Measurements from ENCODE around the gene ATG9B.

Gene ATG9B

GRCh38 chr7:150979713-150980390 is 44.4 kb downstream of the ATG9B start:
- H3K4me1 ChIP-seq (ENCODE audit: control insufficient read depth, insufficient read depth, low read length) = no peaks in the 10 kb centered on the region; the same call in 1 of the 2 replicates
- H3K27ac ChIP-seq (ENCODE audit: extremely low read depth, low read depth, low read length) = no peak overlapping the region
- TF ChIP-seq OVOL3 (tag by site-specific recombination; IDR thresholded peaks at IDR 0.05) (no peak), ZBTB10 (tag by site-specific recombination; IDR thresholded peaks at IDR 0.05) (no peak), PATZ1 (tag by site-specific recombination; IDR thresholded peaks at IDR 0.05) (peak; percentile 22; the same call in 1 of the 2 replicates), EGR2 (tag by site-specific recombination; IDR thresholded peaks at IDR 0.05; ENCODE audit: low read depth) (peak; percentile 64), ZFHX2 (tag by site-specific recombination; conservative IDR thresholded peaks at IDR 0.05) (peak; percentile 58; the same call in 1 of the 2 replicates), KLF10 (tag by site-specific recombination; IDR thresholded peaks at IDR 0.05) (peak; percentile 70)
- POLR2A ChIA-PET = interaction anchor here (0.8 to 1.3 kb wide), 3 partner anchors 11 to 105 kb away, joined by 3 read pairs; no protein-coding TSS in a partner anchor
- no peaks in the 10 kb centered on the region for H3K9me3 ChIP-seq (ENCODE audit: control insufficient read depth, insufficient read depth, low read depth, low read length)
- H3K36me3 ChIP-seq (ENCODE audit: control insufficient read depth in 2 of 2, insufficient read depth in 1 of 2, low read length in 2 of 2) = no peaks in the 10 kb centered on the region
- no peak overlapping the region for H3K4me3 ChIP-seq (ENCODE audit: low read depth, low read length)
- CTCF ChIA-PET = interaction anchor here (0.7 to 2.8 kb wide), 8 partner anchors 9 to 693 kb away, joined by 3 to 19 read pairs (median 4); no protein-coding TSS in a partner anchor

- POLR2A ChIA-PET = interaction anchor here (0.7 to 1.2 kb wide), 5 partner anchors 13 to 1388 kb away, joined by 3 to 6 read pairs (median 4); partner anchors contain the start of gene ABCB8
- CTCF ChIA-PET = interaction anchor here (0.6 to 2.8 kb wide), 5 partner anchors 13 to 132 kb away, joined by 3 to 19 read pairs (median 4); no protein-coding TSS in a partner anchor
- Histone ChIP-seq H3K4me1 (ENCODE audit: control insufficient read depth, insufficient read depth, low read length) (no peaks in the 10 kb centered on the region; the same call in 1 of the 2 replicates), H3K36me3 (ENCODE audit: control insufficient read depth in 2 of 2, insufficient read depth in 1 of 2, low read length in 2 of 2) (no peaks in the 10 kb centered on the region), H3K9me3 (ENCODE audit: control insufficient read depth, insufficient read depth, low read depth, low read length) (no peaks in the 10 kb centered on the region), H3K27ac (ENCODE audit: extremely low read depth, low read depth, low read length) (no peak within 1 kb of the TSS; the same call in 1 of the 2 replicates), H3K4me3 (ENCODE audit: low read depth, low read length) (peak within 1 kb of the TSS; percentile 32)
- TF ChIP-seq ZNF10 (tag by site-specific recombination; IDR thresholded peaks at IDR 0.05) = no peak
- no peak for TF ChIP-seq ZNF560 (tag by site-specific recombination; IDR thresholded peaks at IDR 0.05; ENCODE audit: borderline replicate concordance)
- peak; percentile 56 for TF ChIP-seq SP2 (tag by site-specific recombination; IDR thresholded peaks at IDR 0.05)
- no peak for TF ChIP-seq HOXD13 (CRISPR knock-in tag; IDR thresholded peaks at IDR 0.05; ENCODE audit: borderline replicate concordance)
- TF ChIP-seq ZNF76 (tag by site-specific recombination; IDR thresholded peaks at IDR 0.05; ENCODE audit: borderline replicate concordance, low read depth) = no peak
- TF ChIP-seq ZNF449 (tag by site-specific recombination; IDR thresholded peaks at IDR 0.05) = no peak
- TF ChIP-seq ZBTB20 (tag by site-specific recombination; IDR thresholded peaks at IDR 0.05) = peak; percentile 16; the same call in 1 of the 2 replicates
- TF ChIP-seq GLIS2 (tag by site-specific recombination; IDR thresholded peaks at IDR 0.05) = peak; percentile 49; the same call in 1 of the 2 replicates
- peak; percentile 47; the same call in 1 of the 2 replicates for TF ChIP-seq ZNF600 (tag by site-specific recombination; IDR thresholded peaks at IDR 0.05)
- no peak for TF ChIP-seq ZNF610 (tag by site-specific recombination; IDR thresholded peaks at IDR 0.05; ENCODE audit: borderline replicate concordance)
- peak; percentile 18; the same call in 1 of the 2 replicates for TF ChIP-seq ZFHX2 (tag by site-specific recombination; conservative IDR thresholded peaks at IDR 0.05)
- peak; percentile 66 for TF ChIP-seq ZBTB26 (tag by site-specific recombination; optimal IDR thresholded peaks at IDR 0.05)
- TF ChIP-seq ZBTB17 (tag by site-specific recombination; IDR thresholded peaks at IDR 0.05) = peak; percentile 69
- no peak for TF ChIP-seq ZNF292 (tag by site-specific recombination; IDR thresholded peaks at IDR 0.05; ENCODE audit: borderline replicate concordance, low read depth)
- TF ChIP-seq ZNF341 (tag by site-specific recombination; IDR thresholded peaks at IDR 0.05; ENCODE audit: low read depth) = peak; percentile 27; the same call in 1 of the 2 replicates
Observed at GRCh38 chr7:150978126-150978789, 46.0 kb downstream of the ATG9B start, which contains the start of gene KCNH2. KCNH2 (minus strand) TSS chr7:150978321; CDS start chr7:150977913, 408 bp downstream.

All from HEK293 (cell line).